T-helper 2 cell treated with Interferon-gamma antibody and Interleukin-4, amounts not matched to agents 5 μg/mL and 100 μg/mL, for 36 hours (primary cell): ENCODE measurements around the gene MEOX1.
"Not testable (repeated sequence)": the region's sequence is repeated elsewhere in the genome, so short reads cannot be mapped to it uniquely, and the experiment has no call there.

Experiments used
- DNase-seq: peaks from one replicate; pipeline ENCODE4 v3.0.0; 2021; ENCODE audit warnings: low spot score
- H3K27ac Mint-ChIP-seq: one replicate; pipeline ENCODE4 v1.8.0; 2021; ENCODE audit warnings: mild to moderate bottlenecking, mixed read lengths
- H3K27me3 Mint-ChIP-seq: one replicate; pipeline ENCODE4 v1.8.0; 2021; ENCODE audit warnings: low read depth, mixed read lengths
- H3K36me3 Mint-ChIP-seq: one replicate; pipeline ENCODE4 v1.8.0; 2021; ENCODE audit warnings: low read depth, mixed read lengths
- H3K4me1 Mint-ChIP-seq: one replicate; pipeline ENCODE4 v1.8.0; 2021; ENCODE audit warnings: low read depth, mixed read lengths
- H3K4me3 Mint-ChIP-seq: one replicate; pipeline ENCODE4 v1.8.0; 2022; ENCODE audit warnings: mild to moderate bottlenecking, moderate library complexity, mixed read lengths
- H3K9me3 Mint-ChIP-seq: one replicate; pipeline ENCODE4 v1.8.0; 2021; ENCODE audit warnings: mixed read lengths

MEOX1 gene

GRCh38 chr17:43614561-43614960, 47.2 kb downstream of the MEOX1 start:
- Mint-ChIP-seq H3K36me3 (no peaks in the 10 kb centered on the region), H3K4me1 (no peaks in the 10 kb centered on the region), H3K4me3 (no peak overlapping the region), H3K27me3 (peaks cover 2% of the 10 kb centered on the region), H3K9me3 (no peaks in the 10 kb centered on the region), H3K27ac (no peak overlapping the region)
- DNase-seq: no peak

DNA sequence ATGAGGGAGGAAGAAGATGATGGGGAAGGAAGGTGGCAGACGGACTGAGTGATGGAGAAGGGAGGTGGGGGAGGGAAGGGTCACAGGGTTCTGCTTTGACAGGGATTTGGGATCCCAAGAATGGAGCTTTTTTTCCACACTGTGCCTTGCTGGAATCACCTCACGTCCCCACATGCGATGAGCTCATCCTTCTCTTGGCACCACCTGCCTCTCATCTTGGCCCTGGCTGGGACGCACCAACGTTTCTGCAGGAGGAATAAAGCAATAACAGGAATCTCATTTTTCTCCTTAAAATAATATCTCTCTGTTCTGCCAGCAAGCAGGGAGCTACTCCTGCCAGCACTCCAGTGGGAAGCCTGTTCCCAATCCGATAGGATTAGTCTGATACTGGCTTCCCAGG, 47.8 kb downstream of the MEOX1 start:
- Mint-ChIP-seq H3K4me3 (no peak overlapping the region), H3K36me3 (no peaks in the 10 kb centered on the region), H3K27me3 (peaks cover 2% of the 10 kb centered on the region), H3K4me1 (no peaks in the 10 kb centered on the region), H3K27ac (no peak overlapping the region), H3K9me3 (no peaks in the 10 kb centered on the region)
- no peak for DNase-seq

DNA sequence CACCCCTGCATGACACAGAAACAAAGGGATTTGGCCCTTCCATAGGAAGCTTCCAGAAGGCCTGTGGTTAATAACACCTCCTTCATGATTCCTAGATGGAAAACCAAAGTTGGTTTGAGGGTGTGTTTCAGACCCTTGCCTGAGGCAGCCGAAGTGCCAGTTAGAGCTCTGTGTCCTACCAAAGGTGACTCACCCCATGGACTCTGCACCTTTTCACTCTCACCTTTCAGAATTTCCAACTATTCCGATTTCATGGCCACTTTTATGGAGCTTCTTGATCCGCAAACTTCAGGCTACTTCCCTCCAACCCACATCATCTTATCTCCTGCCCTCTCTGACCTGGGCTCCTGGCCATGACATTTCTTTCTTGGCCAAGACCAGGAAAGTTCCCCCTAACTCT, 49.2 kb downstream of the MEOX1 start:
- H3K9me3 Mint-ChIP-seq: no peaks in the 10 kb centered on the region
- H3K36me3 Mint-ChIP-seq: no peaks in the 10 kb centered on the region
- no peaks in the 10 kb centered on the region for H3K27me3 Mint-ChIP-seq
- H3K4me1 Mint-ChIP-seq: no peaks in the 10 kb centered on the region
- no peak overlapping the region for H3K4me3 Mint-ChIP-seq
- H3K27ac Mint-ChIP-seq: no peak overlapping the region
- DNase-seq: no peak

- no peaks in the 10 kb centered on the region for H3K4me1 Mint-ChIP-seq
- H3K27me3 Mint-ChIP-seq: no peaks in the 10 kb centered on the region
- no peak for DNase-seq
- H3K4me3 Mint-ChIP-seq: no peak overlapping the region
- no peaks in the 10 kb centered on the region for H3K36me3 Mint-ChIP-seq
- H3K27ac Mint-ChIP-seq: no peak overlapping the region
- H3K9me3 Mint-ChIP-seq: no peaks in the 10 kb centered on the region
Observed at GRCh38 chr17:43611230-43611969, 50.3 kb downstream of the MEOX1 start.

DNA sequence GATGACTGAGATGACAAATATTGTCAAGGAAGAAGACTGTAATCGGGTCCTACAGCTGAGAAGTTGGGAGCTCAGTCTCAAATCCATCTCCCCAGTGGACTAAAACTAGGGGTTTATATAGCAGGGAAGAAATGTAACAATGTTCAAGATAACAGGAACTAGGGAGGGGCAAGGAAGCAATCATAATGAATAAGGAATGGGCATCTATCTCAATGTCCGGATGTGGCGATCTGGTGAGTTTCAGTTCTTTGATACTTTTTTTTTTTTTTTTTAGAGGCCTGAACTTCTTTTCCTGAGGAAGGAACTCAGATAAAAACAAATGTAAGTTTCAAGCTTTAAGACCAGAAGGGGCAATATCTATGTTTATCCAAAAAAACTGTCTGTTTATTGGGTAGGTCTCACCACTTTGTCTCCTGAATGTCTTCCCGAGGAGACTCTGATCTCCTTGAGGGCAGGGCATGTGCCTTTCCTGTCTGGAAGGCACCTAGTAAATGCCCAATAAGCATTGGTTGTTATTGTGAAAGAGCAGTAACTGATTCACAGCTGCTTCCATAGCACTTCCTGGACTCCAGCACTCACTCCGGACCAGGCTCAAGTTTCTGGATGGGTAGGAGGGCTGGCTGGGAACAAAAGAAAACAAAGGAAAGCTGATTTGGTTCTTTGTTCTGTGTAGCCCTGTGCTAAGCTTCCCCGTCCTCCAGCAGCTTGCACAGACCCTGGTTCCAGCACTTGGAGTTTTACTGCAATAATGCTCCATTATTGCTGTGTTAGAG, 51.9 kb downstream of the MEOX1 start:
- peaks cover 5% of the 10 kb centered on the region for H3K27me3 Mint-ChIP-seq
- H3K4me1 Mint-ChIP-seq: no peaks in the 10 kb centered on the region
- H3K36me3 Mint-ChIP-seq: no peaks in the 10 kb centered on the region
- DNase-seq: no peak
- no peak overlapping the region for H3K27ac Mint-ChIP-seq
- no peaks in the 10 kb centered on the region for H3K9me3 Mint-ChIP-seq
- H3K4me3 Mint-ChIP-seq: no peak overlapping the region

DNA sequence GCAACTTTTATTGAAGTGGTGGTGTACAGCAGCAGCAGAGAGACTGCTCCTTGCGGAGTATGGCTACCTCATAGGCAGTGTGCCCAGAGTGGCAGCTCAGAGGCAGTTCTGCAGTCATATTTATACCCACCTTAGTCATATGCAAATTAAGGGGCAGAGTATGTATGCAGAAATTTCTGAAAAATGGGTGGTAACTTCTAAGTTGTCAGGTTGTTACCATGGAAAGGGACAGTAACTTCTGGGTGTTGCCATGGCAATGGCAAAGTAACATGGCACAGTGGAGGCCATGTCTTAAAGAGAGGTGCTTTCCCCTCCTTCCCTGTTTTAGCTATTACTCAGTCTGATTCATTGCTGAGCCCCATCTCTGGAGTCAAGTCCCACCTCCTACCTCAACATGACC, 53.4 kb downstream of the MEOX1 start:
- peak; percentile 50 for DNase-seq
- peaks cover 9% of the 10 kb centered on the region for H3K27me3 Mint-ChIP-seq
- no peak overlapping the region for H3K27ac Mint-ChIP-seq
- no peaks in the 10 kb centered on the region for H3K36me3 Mint-ChIP-seq
- H3K9me3 Mint-ChIP-seq: no peaks in the 10 kb centered on the region
- H3K4me3 Mint-ChIP-seq: no peak overlapping the region
- no peaks in the 10 kb centered on the region for H3K4me1 Mint-ChIP-seq

GRCh38 chr17:43604549-43604948, 57.2 kb downstream of the MEOX1 start:
- no peak for DNase-seq
- no peaks in the 10 kb centered on the region for H3K4me1 Mint-ChIP-seq
- peaks cover 16% of the 10 kb centered on the region for H3K27me3 Mint-ChIP-seq
- H3K9me3 Mint-ChIP-seq: no peaks in the 10 kb centered on the region
- H3K27ac Mint-ChIP-seq: no peak overlapping the region
- H3K4me3 Mint-ChIP-seq: no peak overlapping the region
- H3K36me3 Mint-ChIP-seq: no peaks in the 10 kb centered on the region

DNA sequence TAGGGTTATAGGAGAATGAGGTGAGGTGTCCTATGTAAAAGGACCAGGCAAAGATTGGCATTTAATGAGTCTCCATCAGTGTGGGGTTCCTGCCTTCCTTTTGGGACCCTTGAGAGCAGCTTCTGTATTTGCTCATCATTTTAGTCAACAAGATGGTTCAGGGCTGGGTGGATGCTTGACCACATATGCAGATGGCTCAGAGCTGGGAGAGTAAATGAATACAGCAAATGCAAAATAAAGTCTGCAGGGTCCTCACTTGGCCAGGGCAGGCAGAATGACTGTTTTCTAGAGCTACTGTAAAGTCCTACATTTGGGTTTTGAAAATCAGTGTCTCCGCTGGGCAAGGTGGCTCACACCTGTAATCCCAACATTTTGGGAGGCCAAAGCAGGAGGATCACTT, 58.4 kb downstream of the MEOX1 start:
- Mint-ChIP-seq H3K4me3 (no peak overlapping the region), H3K27ac (no peak overlapping the region), H3K36me3 (no peaks in the 10 kb centered on the region), H3K4me1 (no peaks in the 10 kb centered on the region), H3K27me3 (peaks cover 16% of the 10 kb centered on the region), H3K9me3 (no peaks in the 10 kb centered on the region)
- DNase-seq: no peak

GRCh38 chr17:43602556-43602955, 59.2 kb downstream of the MEOX1 start:
- H3K4me3 Mint-ChIP-seq, H3K27ac Mint-ChIP-seq, H3K9me3 Mint-ChIP-seq, H3K36me3 Mint-ChIP-seq, DNase-seq, H3K4me1 Mint-ChIP-seq: not testable (repeated sequence)
- peaks cover 16% of the 10 kb centered on the region for H3K27me3 Mint-ChIP-seq

- H3K4me1 Mint-ChIP-seq: no peaks in the 10 kb centered on the region
- no peak overlapping the region for H3K27ac Mint-ChIP-seq
- H3K4me3 Mint-ChIP-seq: no peak overlapping the region
- H3K36me3 Mint-ChIP-seq: no peaks in the 10 kb centered on the region
- no peaks in the 10 kb centered on the region for H3K9me3 Mint-ChIP-seq
- peaks cover 16% of the 10 kb centered on the region for H3K27me3 Mint-ChIP-seq
- DNase-seq: no peak
Observed at GRCh38 chr17:43601280-43602039, 60.3 kb downstream of the MEOX1 start.

DNA sequence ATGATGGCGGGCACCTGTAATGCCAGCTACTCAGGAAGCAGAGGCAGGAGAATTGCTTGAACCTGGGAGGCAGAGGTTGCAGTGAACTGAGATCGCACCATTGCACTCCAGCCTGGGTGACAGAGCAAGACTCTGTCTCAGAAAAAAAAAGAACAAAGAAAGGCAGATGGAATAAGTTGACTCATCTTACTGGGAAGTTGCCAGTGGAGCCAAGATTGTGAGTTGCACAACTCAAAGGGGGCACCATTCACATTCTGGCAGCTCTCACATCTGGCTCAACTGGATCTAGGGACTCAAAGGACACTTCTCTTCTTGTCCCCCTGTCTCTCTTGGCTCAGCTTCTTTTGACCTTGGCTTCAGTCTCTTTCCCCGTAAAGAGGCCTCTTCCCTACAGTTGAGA, 61.9 kb downstream of the MEOX1 start:
- Mint-ChIP-seq H3K36me3 (no peaks in the 10 kb centered on the region), H3K27me3 (peaks cover 11% of the 10 kb centered on the region), H3K4me1 (no peaks in the 10 kb centered on the region), H3K9me3 (no peaks in the 10 kb centered on the region), H3K27ac (no peak overlapping the region), H3K4me3 (no peak overlapping the region)
- DNase-seq: no peak

DNA sequence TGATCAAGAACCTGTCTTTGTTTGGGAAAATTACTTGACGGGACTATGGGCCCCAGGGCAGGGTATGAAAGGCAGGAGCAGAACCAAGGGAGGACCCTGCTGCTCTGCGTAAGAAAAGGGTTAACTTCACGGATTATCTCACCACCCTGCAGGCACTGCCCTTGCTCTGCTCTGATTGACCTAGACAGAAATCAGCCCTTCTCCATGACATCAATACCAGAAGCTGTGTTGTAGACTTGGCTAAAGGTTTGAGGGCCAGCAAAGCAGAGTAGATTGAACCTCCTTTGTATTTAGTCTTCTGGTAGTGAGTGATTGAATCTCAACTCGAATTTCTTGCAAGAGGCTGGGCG, 62.7 kb downstream of the MEOX1 start:
- Mint-ChIP-seq H3K4me1 (no peaks in the 10 kb centered on the region), H3K4me3 (no peak overlapping the region), H3K9me3 (no peaks in the 10 kb centered on the region), H3K27ac (no peak overlapping the region), H3K36me3 (no peaks in the 10 kb centered on the region), H3K27me3 (peaks cover 9% of the 10 kb centered on the region)
- no peak for DNase-seq

GRCh38 chr17:43598357-43599045, 63.2 kb downstream of the MEOX1 start:
- H3K4me1 Mint-ChIP-seq: no peaks in the 10 kb centered on the region
- no peaks in the 10 kb centered on the region for H3K36me3 Mint-ChIP-seq
- no peaks in the 10 kb centered on the region for H3K9me3 Mint-ChIP-seq
- H3K4me3 Mint-ChIP-seq: no peak overlapping the region
- no peak overlapping the region for H3K27ac Mint-ChIP-seq
- DNase-seq: no peak
- H3K27me3 Mint-ChIP-seq: peaks cover 7% of the 10 kb centered on the region
